Gastroesophageal sphincter (tissue), 3 donors: ENCODE measurements around the gene SSBP3.

Experiments used
- CTCF ChIP-seq, 4 experiments: fragments of 200-600 bp in 2 of 4; fragments of 450-650 bp in 2 of 4; sonication (generic) in 1 of 4; IDR thresholded peaks; one replicate each; pipeline ENCODE4 v1.5.1; 2017 to 2019; ENCODE audit warnings: antibody characterized with exemption in 4 of 4, mild to moderate bottlenecking in 2 of 4, moderate library complexity in 2 of 4
- EP300 ChIP-seq: sonication (generic); formaldehyde crosslinking; IDR thresholded peaks from one replicate; pipeline ENCODE4 v1.6.1; 2017; ENCODE audit warnings: antibody characterized with exemption, mild to moderate bottlenecking
- POLR2A ChIP-seq, 2 donors: fragments of 450-650 bp; IDR thresholded peaks; one replicate each; pipeline ENCODE4 v1.6.1; 2017; ENCODE audit warnings: antibody characterized with exemption in 2 of 2, mild to moderate bottlenecking in 2 of 2, moderate library complexity in 1 of 2

GRCh38 chr1:54229281-54229891 is 176.8 kb downstream of the SSBP3 start:
- no peak for TF ChIP-seq CTCF (IDR thresholded peaks at IDR 0.05)
- TF ChIP-seq POLR2A (IDR thresholded peaks at IDR 0.05): no peak
- TF ChIP-seq EP300: no peak
